ENCODE measurements around the gene ANGPTL8. TPM values are rescaled to one million over a fixed set of nuclear protein-coding genes. Genes with fewer than 3 reads are reported as not detected.

The ANGPTL8 gene
- total and polyA plus RNA-seq, 9 of the 15 experiments (the other 6 are each of a cell fraction or from before 2014, with no cell fraction given), result not detected

DNA sequence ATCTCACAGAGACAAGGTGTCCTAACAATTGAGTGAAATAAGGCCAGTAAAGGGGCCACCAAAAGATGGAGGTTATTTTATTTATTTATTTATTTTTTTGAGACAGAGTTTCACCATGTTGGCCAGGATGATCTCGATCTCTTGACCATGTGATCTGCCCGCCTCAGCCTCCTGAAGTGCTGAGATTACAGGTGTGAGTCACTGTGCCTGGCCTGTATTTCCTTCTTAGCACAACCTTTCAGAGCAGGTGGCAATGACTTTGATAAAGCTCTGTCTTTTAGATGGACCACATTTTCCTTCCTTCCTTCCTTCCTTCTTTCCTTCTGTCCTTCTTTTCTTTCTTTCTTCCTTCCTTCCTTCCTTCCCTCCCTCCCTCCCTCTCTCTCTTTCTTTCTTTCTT, 33.9 kb downstream of the ANGPTL8 start (continued):
- TF ChIP-seq, protein P1, sequence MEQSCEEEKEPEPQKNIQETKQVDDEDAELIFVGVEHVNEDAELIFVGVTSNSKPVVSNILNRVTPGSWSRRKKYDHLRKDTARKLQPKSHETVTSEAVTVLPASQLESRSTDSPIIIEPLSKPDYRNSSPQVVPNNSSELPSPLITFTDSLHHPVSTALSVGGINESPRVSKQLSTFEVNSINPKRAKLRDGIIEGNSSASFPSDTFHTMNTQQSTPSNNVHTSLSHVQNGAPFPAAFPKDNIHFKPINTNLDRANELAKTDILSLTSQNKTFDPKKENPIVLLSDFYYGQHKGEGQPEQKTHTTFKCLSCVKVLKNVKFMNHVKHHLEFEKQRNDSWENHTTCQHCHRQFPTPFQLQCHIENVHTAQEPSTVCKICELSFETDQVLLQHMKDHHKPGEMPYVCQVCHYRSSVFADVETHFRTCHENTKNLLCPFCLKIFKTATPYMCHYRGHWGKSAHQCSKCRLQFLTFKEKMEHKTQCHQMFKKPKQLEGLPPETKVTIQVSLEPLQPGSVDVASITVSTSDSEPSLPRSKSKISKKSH (CRISPR knock-in tag; IDR thresholded peaks at IDR 0.05), result no peak
- TF ChIP-seq CBFA2T2 (conservative IDR thresholded peaks at IDR 0.05) (peak; percentile 64), ETV6 (IDR thresholded peaks at IDR 0.05; ENCODE audit: borderline replicate concordance in 1 of 2, low read depth in 2 of 2, low read length in 1 of 2) (peak in 1 of 2 experiments; percentile 46; a peak in 1 of 4 replicates), ETV6 (CRISPR knock-in tag; IDR thresholded peaks at IDR 0.05; ENCODE audit: borderline replicate concordance) (no peak), ELF4 (CRISPR knock-in tag; IDR thresholded peaks at IDR 0.05) (no peak)

DNA sequence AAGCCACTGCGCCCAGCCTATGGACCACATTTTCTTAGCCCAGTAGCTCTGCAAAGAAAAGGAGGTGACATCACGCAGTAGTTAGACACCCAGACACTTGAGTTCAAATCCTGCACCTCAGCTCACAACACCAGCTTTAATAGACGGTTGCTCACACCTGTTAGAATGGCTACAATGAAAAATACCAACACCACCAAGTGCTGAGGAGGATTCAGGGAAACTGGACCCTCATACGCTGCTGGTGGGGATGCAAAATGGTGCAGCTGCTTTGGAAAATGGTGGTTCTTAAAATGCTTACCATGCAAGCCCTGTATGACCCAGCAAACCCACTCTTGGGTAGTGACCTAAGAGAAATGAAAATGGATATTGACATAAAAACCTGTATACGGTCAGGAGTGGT, 34.6 kb downstream of the ANGPTL8 start:
- H3K79me2 ChIP-seq (ENCODE audit: control insufficient read depth, insufficient read depth, low read length), result no peaks in the 10 kb centered on the region
- no peak overlapping the region for H3K27ac ChIP-seq (ENCODE audit: extremely low read depth, low read depth, low read length)
- ATAC-seq, result no peak
- H3K4me3 ChIP-seq, result no peak overlapping the region
- 10% methylated on average over 5 of the region's 5 CpGs for WGBS (ENCODE audit: insufficient coverage, low coverage, missing lambda C conversion rate)
- no peak for DNase-seq (ENCODE audit: extremely low read depth in 1 of 4, low spot score in 3 of 4)
- ChIA-PET CTCF (ENCODE audit: low intra/inter-chr PET ratio) (no interaction called here), POLR2A (interaction anchor here (0.5 to 0.8 kb wide), 3 partner anchors 9 to 101 kb away, joined by 3 read pairs; partner anchors contain the start of gene SWSAP1)
- H3K9me3 ChIP-seq (replicated peaks; ENCODE audit: control insufficient read depth, insufficient read depth, low read depth, low read length), result no peaks in the 10 kb centered on the region
- BruUV-seq (replicated peaks), result no TSS peak
- H3K9ac ChIP-seq (ENCODE audit: insufficient read depth in 1 of 2, low read depth in 2 of 2, low read length in 2 of 2), result no peak overlapping the region
- H3K4me2 ChIP-seq (ENCODE audit: insufficient read depth, low read length), result no peak overlapping the region
- in situ Hi-C loops (cut with MboI), result no loop called here
- peaks cover 0 to 37% of the 10 kb centered on the region in 2 experiments; a peak in 3 of 5 replicates for H3K27me3 ChIP-seq (ENCODE audit: control insufficient read depth in 2 of 2, insufficient read depth in 2 of 2, low read length in 2 of 2)
- peaks cover 0 to 4% of the 10 kb centered on the region in 2 experiments; a peak in 2 of 5 replicates for H3K4me1 ChIP-seq (replicated peaks in 1 of 2; ENCODE audit: control insufficient read depth in 2 of 2, insufficient read depth in 2 of 2, low read length in 2 of 2)
- H4K20me1 ChIP-seq (replicated peaks; ENCODE audit: control insufficient read depth, insufficient read depth, low read length), result no peaks in the 10 kb centered on the region
- no peak for FAIRE-seq
- intact Hi-C loops (cut with micrococcal nuclease), result no loop called here
- H3K36me3 ChIP-seq (ENCODE audit: control insufficient read depth, insufficient read depth, low read length), result no peaks in the 10 kb centered on the region
- H3K9me1 ChIP-seq (ENCODE audit: control insufficient read depth, insufficient read depth, low read length), result no peaks in the 10 kb centered on the region
- TF ChIP-seq ASH1L (IDR thresholded peaks at IDR 0.05; ENCODE audit: borderline replicate concordance, low read depth, partially characterized antibody) (no peak), ZNF184 (CRISPR knock-in tag; IDR thresholded peaks at IDR 0.05) (peak; percentile 14; the same call in 1 of the 2 replicates), BRD4 (IDR thresholded peaks at IDR 0.05) (no peak)
- TF ChIP-seq, protein P2, sequence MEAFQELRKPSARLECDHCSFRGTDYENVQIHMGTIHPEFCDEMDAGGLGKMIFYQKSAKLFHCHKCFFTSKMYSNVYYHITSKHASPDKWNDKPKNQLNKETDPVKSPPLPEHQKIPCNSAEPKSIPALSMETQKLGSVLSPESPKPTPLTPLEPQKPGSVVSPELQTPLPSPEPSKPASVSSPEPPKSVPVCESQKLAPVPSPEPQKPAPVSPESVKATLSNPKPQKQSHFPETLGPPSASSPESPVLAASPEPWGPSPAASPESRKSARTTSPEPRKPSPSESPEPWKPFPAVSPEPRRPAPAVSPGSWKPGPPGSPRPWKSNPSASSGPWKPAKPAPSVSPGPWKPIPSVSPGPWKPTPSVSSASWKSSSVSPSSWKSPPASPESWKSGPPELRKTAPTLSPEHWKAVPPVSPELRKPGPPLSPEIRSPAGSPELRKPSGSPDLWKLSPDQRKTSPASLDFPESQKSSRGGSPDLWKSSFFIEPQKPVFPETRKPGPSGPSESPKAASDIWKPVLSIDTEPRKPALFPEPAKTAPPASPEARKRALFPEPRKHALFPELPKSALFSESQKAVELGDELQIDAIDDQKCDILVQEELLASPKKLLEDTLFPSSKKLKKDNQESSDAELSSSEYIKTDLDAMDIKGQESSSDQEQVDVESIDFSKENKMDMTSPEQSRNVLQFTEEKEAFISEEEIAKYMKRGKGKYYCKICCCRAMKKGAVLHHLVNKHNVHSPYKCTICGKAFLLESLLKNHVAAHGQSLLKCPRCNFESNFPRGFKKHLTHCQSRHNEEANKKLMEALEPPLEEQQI (IDR thresholded peaks at IDR 0.05), result no peak
- no peak overlapping the region for H2AFZ ChIP-seq (ENCODE audit: low read depth, low read length)

Measured in K562 (cell line).